Endometrial microvascular endothelial cells (primary cell): ENCODE measurements around the gene ERP44. TPM values are rescaled to one million over a fixed set of nuclear protein-coding genes. Genes with fewer than 3 reads are reported as not detected.
"Not testable (repeated sequence)": the region's sequence is repeated elsewhere in the genome, so short reads cannot be mapped to it uniquely, and the experiment has no call there.

Experiments used
- in situ Hi-C: cut with HindIII; loops from 2 replicates; pipeline ENCODE4 v1.10.0; 2017; ENCODE audit warnings: low sequenced_read_pairs, low pct_unique_long_range_greater_than_20kb; ENCODE audit errors: inconsistent ontology term
- total RNA-seq: library from RNA; depleted of rRNA; stranded (reverse); fragments of >200 nt; gene quantifications from one replicate; pipeline ENCODE4 v1.2.3, GENCODE V29; 2015; ENCODE audit errors: inconsistent ontology term

ERP44 gene
- total RNA-seq, 1 donor from 2014 or later, result 16.6 TPM

DNA sequence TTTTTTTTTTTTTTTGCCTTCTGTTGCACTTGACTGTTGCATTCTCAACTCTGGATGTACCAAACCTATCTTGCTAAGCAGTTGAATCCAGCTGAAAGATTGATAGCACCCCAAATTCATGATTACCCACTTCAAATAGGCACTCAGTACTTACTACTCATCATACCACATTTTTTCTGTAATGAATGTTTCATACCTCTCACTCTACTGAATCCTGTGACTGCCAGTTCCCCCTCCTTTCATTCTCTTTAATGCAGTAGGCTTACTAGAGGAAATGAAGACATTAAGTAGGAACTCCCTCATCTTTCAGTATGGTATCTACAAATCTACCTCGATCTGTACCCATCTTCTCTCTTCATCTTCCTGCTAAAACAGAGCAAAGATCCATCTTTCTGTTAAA is 7.1 kb upstream of the ERP44 start:
- in situ Hi-C loops, result no loop called here

DNA sequence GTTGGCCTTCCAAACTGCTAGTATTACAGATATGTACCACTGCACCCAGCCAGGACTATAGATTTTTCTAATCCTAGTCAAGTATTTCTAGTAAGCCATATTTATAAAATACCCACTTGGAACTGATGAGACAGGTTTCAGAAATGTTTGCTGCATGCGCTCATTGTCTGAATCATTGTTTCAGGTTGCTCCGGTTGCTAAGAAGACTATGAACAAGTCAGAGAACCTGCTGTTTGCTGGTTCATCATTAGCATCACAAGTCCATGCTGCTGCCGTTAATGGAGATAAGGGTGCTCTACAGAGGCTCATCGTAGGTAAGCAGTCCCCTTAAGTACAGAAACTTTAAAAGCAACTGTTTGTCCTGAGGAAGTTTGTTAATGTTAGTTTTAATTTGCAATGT is 5.5 kb upstream of the ERP44 start:
- in situ Hi-C loops, result no loop called here

DNA sequence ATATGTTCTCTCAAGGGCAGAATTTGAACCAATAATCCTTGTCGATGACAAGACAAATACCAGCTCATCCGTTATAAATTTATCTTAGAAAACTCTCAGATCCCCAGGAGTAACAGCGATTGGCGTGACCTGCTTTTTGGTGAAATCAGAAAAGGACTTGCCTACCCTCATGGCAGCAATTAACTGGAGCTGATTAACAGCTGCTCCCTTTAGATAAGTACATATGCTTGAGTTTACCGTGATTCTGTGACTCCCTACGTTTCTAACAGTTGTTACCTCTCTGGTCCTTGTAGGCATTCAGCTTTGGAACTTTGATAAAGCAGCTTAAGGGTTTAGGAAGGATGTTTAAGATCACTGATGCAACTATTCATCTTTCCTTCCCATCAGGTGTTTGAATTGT is 2.8 kb upstream of the ERP44 start:
- in situ Hi-C loops, result no loop called here

DNA sequence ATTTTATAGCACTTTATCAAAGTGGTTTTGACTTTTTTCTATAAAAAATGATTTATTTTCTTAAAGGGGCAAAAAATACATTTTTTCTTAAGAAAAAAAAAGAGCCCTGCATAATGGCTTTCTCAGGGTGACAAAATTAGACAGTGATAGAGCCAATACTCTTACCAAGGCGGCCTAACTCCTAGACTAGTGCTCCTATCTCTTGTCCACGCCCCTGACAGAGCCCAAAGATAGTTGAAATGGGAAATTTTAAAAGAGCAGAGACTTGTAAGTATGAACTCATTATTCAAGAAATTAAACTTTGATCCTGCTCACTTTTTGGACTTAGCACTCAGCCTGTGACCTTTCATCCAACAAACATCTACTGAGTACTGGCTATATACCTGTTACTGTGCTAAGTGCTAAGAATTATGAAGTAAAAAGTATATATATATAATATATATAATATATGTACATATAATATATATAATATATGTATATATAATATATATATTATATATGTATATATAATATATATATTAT is 1.4 kb upstream of the ERP44 start:
- in situ Hi-C loops, result no loop called here

DNA sequence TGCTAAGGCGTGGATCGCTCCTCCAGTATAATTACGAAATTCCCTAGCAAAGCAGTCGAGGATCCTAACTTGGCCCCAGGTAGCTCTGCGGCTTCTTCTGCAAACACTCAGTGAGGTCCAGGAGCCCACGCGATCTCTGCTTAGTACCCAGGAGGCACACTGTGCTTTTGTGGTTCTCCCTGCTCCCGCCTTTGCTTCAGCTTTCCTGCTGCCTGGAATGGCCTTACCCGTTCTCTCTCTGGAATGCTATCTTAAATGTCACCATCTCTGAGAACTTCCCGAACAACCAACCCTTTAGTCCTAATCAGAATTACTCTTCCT is 882 bp upstream of the ERP44 start:
- in situ Hi-C loops, result no loop called here

DNA sequence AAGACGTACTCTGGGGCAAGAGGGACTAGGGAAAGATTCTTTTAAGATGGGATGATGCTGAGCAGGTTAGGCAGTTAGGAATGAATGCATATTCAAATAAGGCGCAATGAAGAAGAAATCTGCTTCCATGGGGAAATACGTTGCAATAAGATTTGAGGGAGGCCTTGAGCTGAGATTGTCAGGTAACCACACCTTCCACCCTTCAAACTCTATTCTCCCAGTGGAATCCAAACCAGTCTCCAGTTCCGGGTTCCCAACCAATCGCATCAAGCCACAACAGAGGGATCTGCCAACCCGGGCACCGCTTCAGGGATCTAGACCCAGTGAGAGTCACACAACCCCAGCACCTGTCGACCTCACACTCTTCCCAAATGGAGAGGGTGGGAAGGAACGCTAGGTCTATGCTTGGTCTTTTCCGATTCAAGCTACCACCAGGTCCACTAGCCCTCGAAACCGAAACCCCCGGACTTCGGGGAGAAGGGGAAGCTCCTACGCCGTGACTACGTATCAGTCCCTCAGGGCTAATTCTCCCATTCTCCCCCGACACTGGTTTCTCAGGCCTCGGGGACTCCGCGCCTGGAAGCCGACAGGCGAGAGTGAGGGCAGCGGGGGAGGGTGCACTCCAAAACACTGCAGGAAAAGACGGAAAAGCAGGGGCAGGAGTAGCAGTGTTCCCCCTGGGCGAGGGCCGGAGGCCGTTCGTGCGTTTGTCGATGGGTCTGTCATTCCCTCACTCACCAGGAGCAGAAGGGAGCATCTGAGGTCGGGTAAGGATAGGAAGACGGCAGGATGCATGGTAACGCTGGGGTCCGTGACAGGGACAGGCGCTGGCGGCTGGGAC is 534 bp downstream of the ERP44 start:
- in situ Hi-C loops, result no loop called here

DNA sequence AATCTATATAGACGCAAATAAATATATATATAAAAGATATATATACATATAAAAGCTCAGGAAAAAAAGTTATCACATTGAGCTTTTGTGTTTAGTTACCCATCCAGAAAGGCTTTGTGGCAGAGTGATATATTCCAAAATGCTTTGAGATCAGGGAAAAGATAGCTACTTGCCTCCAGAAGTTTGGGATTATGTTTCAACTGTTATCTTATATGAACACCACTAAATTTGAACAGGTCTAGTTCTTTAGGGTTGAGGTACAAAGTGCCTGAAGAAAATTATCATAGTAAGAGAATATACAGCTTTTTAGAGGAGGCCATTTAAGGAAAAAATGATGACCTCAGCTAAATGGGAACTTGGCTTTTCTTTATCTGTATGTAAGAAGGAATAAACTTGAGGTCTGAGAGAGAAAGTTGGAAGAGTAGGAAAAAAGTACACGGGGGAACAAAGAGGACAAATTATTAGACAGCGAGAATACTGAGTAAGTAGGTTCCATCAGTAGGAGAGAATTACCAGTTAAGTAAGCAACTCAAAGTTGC is 2.4 kb downstream of the ERP44 start:
- in situ Hi-C loops, result no loop called here

DNA sequence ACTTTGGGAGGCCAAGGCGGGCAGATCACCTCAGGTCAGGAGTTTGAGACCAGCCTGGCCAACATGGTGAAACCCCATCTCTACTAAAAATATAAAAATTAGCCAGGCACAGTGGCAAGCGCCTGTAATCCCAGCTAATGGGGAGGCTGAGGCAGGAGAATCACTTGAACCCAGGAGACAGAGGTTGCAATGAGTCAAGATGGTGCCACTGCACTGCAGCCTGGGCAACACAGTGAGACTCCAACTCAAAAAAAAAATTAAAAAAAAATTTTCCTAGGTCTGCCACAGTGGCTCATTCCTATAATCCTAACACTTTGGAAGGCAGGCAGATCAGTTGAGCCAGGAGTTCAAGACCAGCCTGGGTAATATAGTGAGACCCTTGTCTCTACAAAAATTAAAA is 4.4 kb downstream of the ERP44 start:
- in situ Hi-C loops, result not testable (repeated sequence)

DNA sequence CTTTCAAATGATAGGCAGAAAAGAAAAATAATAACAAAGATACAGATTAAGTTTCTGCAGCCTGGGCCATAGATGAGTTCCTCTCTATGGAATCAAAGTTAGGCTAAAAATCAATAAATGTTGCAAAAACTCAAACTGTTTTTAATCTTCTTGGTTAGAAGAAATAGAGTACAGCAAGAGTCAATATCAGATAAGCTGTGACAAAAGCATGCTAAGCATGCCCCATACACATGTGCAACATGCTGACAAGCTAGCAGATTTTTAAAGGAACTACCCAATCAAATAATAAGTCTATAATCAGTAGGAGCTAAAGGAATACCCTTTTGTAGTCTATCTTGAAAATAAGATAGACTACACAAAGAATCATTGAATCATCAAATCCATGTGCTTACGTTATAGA is 6.7 kb downstream of the ERP44 start:
- in situ Hi-C loops, result no loop called here

DNA sequence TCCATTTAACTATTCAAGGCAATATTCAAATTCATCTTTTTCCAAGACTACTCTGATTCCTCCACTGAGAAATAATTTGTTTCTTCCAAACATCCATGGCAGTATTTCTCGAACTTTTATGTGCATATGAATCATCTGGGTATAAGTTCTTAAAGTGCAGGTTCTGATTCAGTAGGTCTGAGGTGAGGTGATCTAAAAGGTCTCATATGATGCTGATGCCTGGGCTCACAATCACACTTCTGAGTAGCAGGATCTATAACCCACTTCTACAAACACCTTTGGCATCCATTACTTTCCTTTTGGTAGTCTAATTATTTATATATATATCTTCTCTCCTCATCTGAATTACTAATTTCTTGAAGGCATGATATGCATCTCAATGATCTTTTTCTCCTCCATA is 7.2 kb downstream of the ERP44 start:
- in situ Hi-C loops, result no loop called here

DNA sequence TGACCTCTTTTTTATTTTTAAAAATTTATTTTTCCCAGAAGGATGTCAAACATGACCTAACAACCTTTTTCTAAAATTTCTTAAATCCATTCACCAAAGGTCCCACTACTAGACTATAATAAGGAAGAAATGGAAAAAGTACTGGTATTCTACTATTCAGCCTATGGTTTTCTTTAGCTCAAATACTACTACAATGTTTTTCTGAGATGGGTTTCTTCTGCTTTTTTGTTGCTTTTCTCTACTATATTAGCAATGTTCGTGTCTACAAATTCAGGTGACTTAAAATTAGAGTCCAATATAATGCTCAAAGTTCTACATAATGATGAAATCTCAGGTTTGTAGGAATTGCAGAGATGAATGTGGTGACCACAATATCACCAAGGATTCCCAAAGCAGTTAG is 7.9 kb downstream of the ERP44 start:
- in situ Hi-C loops, result no loop called here

DNA sequence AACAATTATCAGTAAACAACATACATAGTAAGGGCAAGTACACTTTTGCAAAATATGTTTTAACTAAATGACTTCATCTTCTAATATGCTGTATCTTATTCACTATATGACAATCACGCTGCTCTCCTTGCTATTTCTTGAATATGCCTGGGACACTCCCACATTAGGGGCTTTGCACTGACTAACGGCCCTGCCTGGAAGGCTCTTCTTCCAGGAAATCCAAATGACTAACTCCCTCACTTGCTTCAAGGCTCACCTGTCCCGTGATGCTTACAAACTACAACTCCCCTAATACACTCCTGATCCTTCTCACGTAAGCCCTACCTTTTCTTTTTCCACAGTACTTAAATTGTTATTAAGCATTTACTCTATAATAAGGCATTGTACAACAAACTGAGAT is 10.6 kb downstream of the ERP44 start:
- in situ Hi-C loops, result no loop called here

DNA sequence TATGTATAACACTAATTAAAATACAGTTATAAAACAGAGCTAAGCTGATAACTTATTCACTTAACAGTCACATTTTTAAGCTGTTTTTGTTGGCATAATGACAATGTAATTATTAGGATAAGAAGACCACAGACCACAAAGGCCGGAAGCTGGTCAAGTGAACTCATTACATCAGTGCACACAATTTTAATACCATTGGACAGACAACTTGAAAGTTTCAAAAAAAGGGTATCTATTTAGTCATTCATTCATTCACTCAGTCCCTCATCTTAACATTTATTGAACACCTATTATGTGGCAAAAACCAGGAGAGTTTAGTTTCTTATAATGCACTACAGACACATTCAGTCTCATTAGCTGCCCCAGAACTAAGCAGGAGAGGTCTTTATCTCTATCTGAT is 11.6 kb downstream of the ERP44 start:
- in situ Hi-C loops, result no loop called here

DNA sequence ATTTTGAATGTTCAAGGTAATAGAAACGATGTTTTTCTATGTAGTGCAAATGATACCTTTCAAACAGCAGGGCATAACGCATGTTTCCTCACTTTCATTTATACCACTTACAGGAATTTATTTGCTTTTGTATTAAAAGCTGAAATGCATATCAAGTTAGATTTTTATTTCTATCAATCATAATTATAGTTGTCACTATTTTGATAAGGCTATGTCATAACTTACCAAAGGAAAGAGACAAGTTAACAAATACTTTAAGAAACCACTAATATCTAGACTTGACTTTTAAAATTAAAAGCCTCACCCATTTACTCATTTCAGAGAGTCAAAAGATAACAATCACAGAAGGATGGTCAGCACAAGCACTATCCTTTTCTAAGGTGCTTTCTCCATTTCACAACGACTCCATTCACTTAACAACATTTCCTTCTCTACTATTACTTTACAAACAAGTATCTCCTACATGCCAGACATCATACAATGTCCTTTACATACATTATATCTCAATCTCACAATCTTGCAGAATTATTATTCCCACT is 12.6 kb downstream of the ERP44 start:
- in situ Hi-C loops, result no loop called here

DNA sequence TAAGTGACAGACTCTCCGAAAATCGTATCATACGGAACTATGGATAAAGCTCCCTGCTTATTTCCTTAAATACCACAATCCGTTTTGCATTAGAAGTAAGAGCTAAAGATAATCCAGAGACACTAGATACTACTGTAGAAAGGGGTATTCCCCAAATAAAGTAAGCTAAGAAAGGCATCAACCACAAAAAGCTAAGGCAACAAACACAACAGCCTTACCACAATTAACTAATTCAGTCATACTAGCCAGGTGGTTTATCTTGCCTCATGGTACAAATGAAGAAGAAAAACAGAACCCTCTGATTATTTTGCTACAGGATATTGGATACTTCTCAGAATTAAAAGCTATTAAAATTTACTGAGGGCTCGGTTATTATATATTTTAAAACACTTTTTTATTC is 14.1 kb downstream of the ERP44 start:
- in situ Hi-C loops, result no loop called here

DNA sequence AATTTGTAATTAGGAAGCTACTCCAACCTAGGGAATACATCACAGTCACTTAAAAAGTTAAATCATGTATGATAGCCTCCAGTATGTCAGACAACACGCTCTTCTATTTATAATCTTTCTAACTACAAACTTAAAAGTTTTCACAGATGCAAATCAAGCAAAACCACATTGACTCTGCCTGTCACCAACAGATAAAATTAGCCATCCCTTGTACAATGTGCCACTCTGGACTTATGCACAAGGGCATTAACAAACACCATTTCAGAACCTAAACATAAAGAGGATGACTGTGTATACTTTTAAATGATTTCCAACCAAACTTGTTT is 14.7 kb downstream of the ERP44 start:
- in situ Hi-C loops, result no loop called here

DNA sequence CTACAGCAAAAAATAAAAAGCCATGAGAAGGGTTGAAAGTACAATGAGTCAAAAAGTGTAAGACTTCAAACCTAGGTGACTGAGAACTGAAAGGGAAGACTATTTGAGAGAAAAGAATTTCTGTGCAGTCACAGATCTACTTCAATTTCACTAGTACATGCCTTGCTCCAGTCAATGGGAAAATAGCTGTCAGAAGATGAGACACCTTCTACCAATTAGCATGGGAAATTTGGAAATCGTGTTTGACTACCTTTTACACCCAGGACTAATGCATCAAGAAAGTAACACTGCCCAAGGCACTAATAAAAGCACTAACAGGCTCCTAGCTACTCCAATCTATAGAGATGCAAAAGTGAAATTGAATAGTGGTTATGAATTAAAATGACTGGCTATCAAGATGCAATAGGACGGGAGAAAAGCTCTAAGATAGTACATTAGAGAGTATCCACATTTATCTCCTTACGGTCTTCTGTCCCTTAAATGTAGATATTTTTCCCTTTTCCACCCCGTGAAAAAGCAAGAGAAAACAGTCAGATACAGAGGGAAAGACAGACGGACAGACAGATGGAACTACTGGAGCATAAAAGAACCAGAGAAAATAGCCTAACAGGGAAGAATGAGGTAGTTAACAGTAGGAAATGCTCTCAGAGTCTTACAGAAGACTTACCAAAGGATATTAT is 15.2 kb downstream of the ERP44 start:
- in situ Hi-C loops, result no loop called here

DNA sequence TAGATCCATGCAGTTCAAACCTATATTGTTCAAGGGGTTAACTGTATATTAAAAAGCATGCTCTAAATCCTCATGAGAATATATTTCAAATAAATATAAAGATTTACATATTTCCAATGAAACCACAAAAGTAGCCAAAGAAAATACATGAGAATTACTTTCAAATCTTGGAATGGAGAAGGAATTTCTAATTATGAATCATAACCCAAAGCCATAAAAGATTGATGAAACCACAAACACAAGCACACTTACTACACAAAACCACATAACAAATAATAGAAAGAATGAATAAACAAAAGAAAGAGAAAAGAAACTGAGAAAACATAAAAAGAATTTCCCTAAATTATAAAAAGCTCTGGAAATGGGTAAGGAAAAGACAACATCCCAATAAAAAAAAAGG is 16.0 kb downstream of the ERP44 start:
- in situ Hi-C loops, result no loop called here

DNA sequence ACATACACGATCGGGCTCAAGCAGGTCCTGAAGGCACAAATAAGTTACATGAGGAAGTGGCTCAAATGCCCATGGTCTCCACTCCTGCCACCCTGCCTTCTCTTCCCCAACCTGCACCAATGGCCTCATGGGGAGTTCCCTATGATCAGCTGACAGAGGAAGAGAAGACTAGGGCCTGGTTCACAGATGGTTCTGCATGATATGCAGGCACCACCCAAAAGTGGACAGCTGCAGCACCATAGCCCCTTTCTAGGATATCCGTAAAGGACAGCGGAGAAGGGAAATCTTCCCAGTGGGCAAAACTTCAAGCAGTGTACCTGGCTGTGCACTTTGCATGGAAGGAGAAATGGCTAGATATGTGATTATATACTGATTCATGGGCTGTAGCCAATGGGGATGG is 22.5 kb downstream of the ERP44 start:
- in situ Hi-C loops, result not testable (repeated sequence)

DNA sequence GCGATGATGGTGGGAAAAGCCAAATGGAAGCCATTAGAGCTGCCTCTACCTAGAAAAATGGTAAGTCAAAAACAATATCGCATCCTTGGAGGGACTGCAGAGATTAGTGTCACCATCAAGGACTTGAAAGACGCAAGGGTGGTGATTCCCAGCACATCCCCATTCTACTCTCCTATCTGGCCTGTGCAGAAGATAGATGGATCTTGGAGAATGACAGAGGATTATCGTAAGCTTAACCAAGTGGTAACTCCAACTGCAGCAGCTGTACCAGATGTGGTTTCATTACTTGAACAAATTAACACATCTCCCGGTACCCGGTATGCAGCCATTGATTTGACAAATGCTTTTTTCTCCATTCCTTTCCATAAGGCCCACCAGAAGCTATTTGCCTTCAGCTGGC is 23.8 kb downstream of the ERP44 start:
- in situ Hi-C loops, result no loop called here
